HepG2 (cell line): ENCODE results near the gene MB21D2. TPM values are rescaled to one million over a fixed set of nuclear protein-coding genes. Genes with fewer than 3 reads are reported as not detected.

Experiments used
- CEBPB ChIP-seq: IDR thresholded peaks from 2 replicates; pipeline ENCODE4 v1.6.1; 2011; ENCODE audit warnings: low read depth, low read length, improper control_type of control experiment, borderline replicate concordance
- CREB1 ChIP-seq, 2 experiments: fragments of 450-650 bp in 1 of 2; IDR thresholded peaks; 2 replicates each; pipeline ENCODE4 v1.6.1; 2016 to 2017; ENCODE audit warnings: control low read depth in 1 of 2, mild to moderate bottlenecking in 1 of 2, missing compliant biosample characterization in 1 of 2, missing genetic modification characterization in 1 of 2
- FIP1L1 ChIP-seq: fragments of 200-400 bp; formaldehyde crosslinking; IDR thresholded peaks from 2 replicates; pipeline ENCODE4 v1.6.1; 2018; ENCODE audit warnings: low read depth, mild to moderate bottlenecking, low read length, moderate library complexity, borderline replicate concordance; ENCODE audit not compliant: insufficient read depth
- IRF2 ChIP-seq: IDR thresholded peaks from 2 replicates; pipeline ENCODE4 v1.6.1; 2018; ENCODE audit warnings: missing genetic modification reagents, missing compliant biosample characterization
- IRX3 ChIP-seq: sonication (generic); formaldehyde crosslinking; IDR thresholded peaks from 2 replicates; pipeline ENCODE4 v1.8.1; 2023; ENCODE audit warnings: mild to moderate bottlenecking, low read depth, missing genetic modification reagents, borderline replicate concordance
- JUN ChIP-seq: sonication (generic); formaldehyde crosslinking; IDR thresholded peaks from 2 replicates; pipeline ENCODE4 v1.4.0; 2020; ENCODE audit warnings: mild to moderate bottlenecking, missing genetic modification reagents
- KLF9 ChIP-seq: IDR thresholded peaks from 2 replicates; pipeline ENCODE4 v1.6.1; 2016; ENCODE audit warnings: low read depth
- MED8 ChIP-seq: sonication (generic); formaldehyde crosslinking; IDR thresholded peaks from 2 replicates; pipeline ENCODE4 v1.8.1; 2023; ENCODE audit warnings: mild to moderate bottlenecking, missing genetic modification reagents; ENCODE audit not compliant: insufficient replicate concordance
- PHF20 ChIP-seq: sonication (generic); formaldehyde crosslinking; IDR thresholded peaks from 2 replicates; pipeline ENCODE4 v1.5.0; 2020; ENCODE audit warnings: mild to moderate bottlenecking, missing genetic modification reagents
- RBAK ChIP-seq: sonication (generic); formaldehyde crosslinking; IDR thresholded peaks from 2 replicates; pipeline ENCODE4 v1.5.1; 2020; ENCODE audit warnings: mild to moderate bottlenecking, missing genetic modification reagents
- SP1 ChIP-seq, 2 experiments: fragments of 450-650 bp in 1 of 2; sonication (generic) in 1 of 2; formaldehyde crosslinking in 1 of 2; IDR thresholded peaks; 2 replicates each; pipeline versions ENCODE4 v1.4.0 to v1.6.1; 2016 to 2020; ENCODE audit warnings: missing genetic modification reagents in 1 of 2
- TBX3 ChIP-seq: fragments of 450-650 bp; IDR thresholded peaks from 2 replicates; pipeline ENCODE4 v1.6.1; 2017; ENCODE audit warnings: antibody characterized with exemption, mild to moderate bottlenecking, inconsistent platforms, borderline replicate concordance
- TOE1 ChIP-seq: sonication (generic); formaldehyde crosslinking; IDR thresholded peaks from 2 replicates; pipeline ENCODE4 v1.4.0; 2020; ENCODE audit warnings: mild to moderate bottlenecking, missing genetic modification reagents
- ZBTB20 ChIP-seq: sonication (generic); formaldehyde crosslinking; IDR thresholded peaks from 2 replicates; pipeline ENCODE4 v1.8.1; 2023; ENCODE audit warnings: missing genetic modification reagents, low read depth, mild to moderate bottlenecking, borderline replicate concordance
- ZMYM4 ChIP-seq: sonication (generic); formaldehyde crosslinking; IDR thresholded peaks from 2 replicates; pipeline ENCODE4 v1.8.1; 2023; ENCODE audit warnings: mild to moderate bottlenecking, missing genetic modification reagents
- polyA plus RNA-seq, 8 experiments: library from polyadenylated mRNA; depleted of rRNA in 3 of 8; stranded (reverse) in 7 of 8; unstranded in 1 of 8; fragments of >200 nt; fragmentation: Illumina TruSeq in 4 of 8; extraction: Trizol in 4 of 8; gene quantifications; 2 replicates each; pipeline versions ENCODE4 v1.2.1 to v1.2.3, GENCODE V29; 2011 to 2016; ENCODE audit warnings: low read depth in 4 of 8, missing spikeins in 1 of 8, mixed read lengths in 1 of 8; ENCODE audit not compliant: insufficient read depth in 1 of 8
- total RNA-seq, 5 experiments: library from RNA; depleted of rRNA; stranded (reverse); fragments of >200 nt; fragmentation: Illumina TruSeq; extraction: Trizol; gene quantifications; 2 replicates each; pipeline ENCODE4 v1.2.3, GENCODE V29; 2016; ENCODE audit warnings: low read depth in 1 of 5
- TF ChIP-seq, protein P1 (sequence below): sonication (generic); formaldehyde crosslinking; IDR thresholded peaks from 2 replicates; pipeline ENCODE4 v1.4.0; 2020; ENCODE audit warnings: missing genetic modification reagents
- TF ChIP-seq, protein P2 (sequence below): sonication (generic); formaldehyde crosslinking; IDR thresholded peaks from 2 replicates; pipeline ENCODE4 v1.4.0; 2020; ENCODE audit warnings: mild to moderate bottlenecking, missing genetic modification reagents, borderline replicate concordance
- TF ChIP-seq, protein P3 (sequence below): IDR thresholded peaks from 2 replicates; pipeline ENCODE4 v1.6.1; 2016; ENCODE audit warnings: missing compliant biosample characterization, missing genetic modification reagents, borderline replicate concordance
- TF ChIP-seq, protein P4 (sequence below): sonication (generic); formaldehyde crosslinking; IDR thresholded peaks from 2 replicates; pipeline ENCODE4 v1.4.0; 2020; ENCODE audit warnings: missing genetic modification reagents, borderline replicate concordance

Gene MB21D2
- total and polyA plus RNA-seq, 2 of the 13 experiments (the other 11 are each of a cell fraction or from before 2014, with no cell fraction given): 0.90 to 1.6 TPM

DNA sequence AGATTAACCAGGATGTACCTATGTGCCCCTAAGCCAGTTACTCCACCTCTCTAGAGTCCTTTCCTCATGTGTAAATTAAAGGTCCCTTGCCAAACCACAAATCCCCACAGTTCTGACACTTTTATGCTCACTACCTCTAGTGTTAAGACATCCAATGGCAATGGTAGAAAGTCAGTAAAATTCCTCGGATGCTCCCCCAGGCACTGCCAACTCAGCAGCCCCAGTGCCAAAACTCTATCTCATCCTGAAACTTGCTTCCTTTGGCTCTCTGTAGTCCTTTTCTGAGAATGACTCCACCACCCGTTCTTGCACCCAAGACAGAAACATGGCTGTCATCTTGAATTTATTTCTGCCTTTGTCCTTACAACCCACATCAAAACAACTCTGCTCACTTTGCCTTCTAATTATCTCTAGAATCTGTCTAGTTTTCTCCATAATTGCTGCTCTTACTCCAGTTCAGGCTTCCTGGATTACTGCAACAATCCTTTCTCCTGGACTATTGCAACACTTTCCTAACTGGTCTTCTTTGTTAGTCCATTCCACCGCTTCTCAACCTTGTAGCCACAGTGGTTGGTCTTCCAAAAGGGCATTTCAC is 41.6 kb downstream of the MB21D2 start (continued):
- TF ChIP-seq TBX3 (no peak), PHF20 (no peak), IRF2 (CRISPR knock-in tag) (no peak), SP1 (IDR thresholded peaks at IDR 0.05) (no peak), SP1 (CRISPR knock-in tag; IDR thresholded peaks at IDR 0.05) (no peak), ZBTB20 (CRISPR knock-in tag) (no peak), FIP1L1 (no peak), ZMYM4 (CRISPR knock-in tag) (no peak), KLF9 (CRISPR knock-in tag) (no peak), TOE1 (CRISPR knock-in tag) (no peak), MED8 (CRISPR knock-in tag) (no peak), RBAK (CRISPR knock-in tag) (no peak), JUN (CRISPR knock-in tag) (no peak), CREB1 (IDR thresholded peaks at IDR 0.05) (no peak), CREB1 (CRISPR knock-in tag; IDR thresholded peaks at IDR 0.05) (no peak), IRX3 (CRISPR knock-in tag) (no peak), CEBPB (peak; percentile 95)
- TF ChIP-seq, protein P1, sequence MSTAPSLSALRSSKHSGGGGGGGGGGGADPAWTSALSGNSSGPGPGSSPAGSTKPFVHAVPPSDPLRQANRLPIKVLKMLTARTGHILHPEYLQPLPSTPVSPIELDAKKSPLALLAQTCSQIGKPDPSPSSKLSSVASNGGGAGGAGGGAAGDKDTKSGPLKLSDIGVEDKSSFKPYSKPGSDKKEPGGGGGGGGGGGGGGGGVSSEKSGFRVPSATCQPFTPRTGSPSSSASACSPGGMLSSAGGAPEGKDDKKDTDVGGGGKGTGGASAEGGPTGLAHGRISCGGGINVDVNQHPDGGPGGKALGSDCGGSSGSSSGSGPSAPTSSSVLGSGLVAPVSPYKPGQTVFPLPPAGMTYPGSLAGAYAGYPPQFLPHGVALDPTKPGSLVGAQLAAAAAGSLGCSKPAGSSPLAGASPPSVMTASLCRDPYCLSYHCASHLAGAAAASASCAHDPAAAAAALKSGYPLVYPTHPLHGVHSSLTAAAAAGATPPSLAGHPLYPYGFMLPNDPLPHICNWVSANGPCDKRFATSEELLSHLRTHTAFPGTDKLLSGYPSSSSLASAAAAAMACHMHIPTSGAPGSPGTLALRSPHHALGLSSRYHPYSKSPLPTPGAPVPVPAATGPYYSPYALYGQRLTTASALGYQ (CRISPR knock-in tag): no peak
- TF ChIP-seq, protein P2, sequence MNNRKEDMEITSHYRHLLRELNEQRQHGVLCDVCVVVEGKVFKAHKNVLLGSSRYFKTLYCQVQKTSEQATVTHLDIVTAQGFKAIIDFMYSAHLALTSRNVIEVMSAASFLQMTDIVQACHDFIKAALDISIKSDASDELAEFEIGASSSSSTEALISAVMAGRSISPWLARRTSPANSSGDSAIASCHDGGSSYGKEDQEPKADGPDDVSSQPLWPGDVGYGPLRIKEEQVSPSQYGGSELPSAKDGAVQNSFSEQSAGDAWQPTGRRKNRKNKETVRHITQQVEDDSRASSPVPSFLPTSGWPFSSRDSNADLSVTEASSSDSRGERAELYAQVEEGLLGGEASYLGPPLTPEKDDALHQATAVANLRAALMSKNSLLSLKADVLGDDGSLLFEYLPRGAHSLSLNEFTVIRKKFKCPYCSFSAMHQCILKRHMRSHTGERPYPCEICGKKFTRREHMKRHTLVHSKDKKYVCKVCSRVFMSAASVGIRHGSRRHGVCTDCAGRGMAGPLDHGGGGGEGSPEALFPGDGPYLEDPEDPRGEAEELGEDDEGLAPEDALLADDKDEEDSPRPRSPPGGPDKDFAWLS (CRISPR knock-in tag): no peak
- TF ChIP-seq, protein P3, sequence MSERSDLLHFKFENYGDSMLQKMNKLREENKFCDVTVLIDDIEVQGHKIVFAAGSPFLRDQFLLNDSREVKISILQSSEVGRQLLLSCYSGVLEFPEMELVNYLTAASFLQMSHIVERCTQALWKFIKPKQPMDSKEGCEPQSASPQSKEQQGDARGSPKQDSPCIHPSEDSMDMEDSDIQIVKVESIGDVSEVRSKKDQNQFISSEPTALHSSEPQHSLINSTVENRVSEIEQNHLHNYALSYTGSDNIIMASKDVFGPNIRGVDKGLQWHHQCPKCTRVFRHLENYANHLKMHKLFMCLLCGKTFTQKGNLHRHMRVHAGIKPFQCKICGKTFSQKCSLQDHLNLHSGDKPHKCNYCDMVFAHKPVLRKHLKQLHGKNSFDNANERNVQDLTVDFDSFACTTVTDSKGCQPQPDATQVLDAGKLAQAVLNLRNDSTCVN (CRISPR knock-in tag): no peak
- TF ChIP-seq, protein P4, sequence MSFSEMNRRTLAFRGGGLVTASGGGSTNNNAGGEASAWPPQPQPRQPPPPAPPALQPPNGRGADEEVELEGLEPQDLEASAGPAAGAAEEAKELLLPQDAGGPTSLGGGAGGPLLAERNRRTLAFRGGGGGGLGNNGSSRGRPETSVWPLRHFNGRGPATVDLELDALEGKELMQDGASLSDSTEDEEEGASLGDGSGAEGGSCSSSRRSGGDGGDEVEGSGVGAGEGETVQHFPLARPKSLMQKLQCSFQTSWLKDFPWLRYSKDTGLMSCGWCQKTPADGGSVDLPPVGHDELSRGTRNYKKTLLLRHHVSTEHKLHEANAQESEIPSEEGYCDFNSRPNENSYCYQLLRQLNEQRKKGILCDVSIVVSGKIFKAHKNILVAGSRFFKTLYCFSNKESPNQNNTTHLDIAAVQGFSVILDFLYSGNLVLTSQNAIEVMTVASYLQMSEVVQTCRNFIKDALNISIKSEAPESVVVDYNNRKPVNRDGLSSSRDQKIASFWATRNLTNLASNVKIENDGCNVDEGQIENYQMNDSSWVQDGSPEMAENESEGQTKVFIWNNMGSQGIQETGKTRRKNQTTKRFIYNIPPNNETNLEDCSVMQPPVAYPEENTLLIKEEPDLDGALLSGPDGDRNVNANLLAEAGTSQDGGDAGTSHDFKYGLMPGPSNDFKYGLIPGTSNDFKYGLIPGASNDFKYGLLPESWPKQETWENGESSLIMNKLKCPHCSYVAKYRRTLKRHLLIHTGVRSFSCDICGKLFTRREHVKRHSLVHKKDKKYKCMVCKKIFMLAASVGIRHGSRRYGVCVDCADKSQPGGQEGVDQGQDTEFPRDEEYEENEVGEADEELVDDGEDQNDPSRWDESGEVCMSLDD (CRISPR knock-in tag): no peak
